OCI-LY7 (cell line): ENCODE results near the gene C19orf85. TPM values are rescaled to one million over a fixed set of nuclear protein-coding genes. Genes with fewer than 3 reads are reported as not detected.

ENCODE experiments used
- BruUV-seq: library from RNA; stranded (reverse); fragments of 400-500 nt; replicated peaks from 2 replicates; lab custom pipeline; 2021; lab: Mats Ljungman, UMichigan
- CTCF ChIA-PET: fragments of 300-600 bp; sonication (Branson Sonifier 250); formaldehyde crosslinking; loops from one replicate; lab custom pipeline; 2022; ENCODE audit warnings: antibody characterized with exemption; ENCODE audit not compliant: unreplicated experiment; lab: Charles Lee
- POLR2A ChIA-PET: fragments of 300-600 bp; sonication (Branson Sonifier 250); formaldehyde crosslinking; loops from one replicate; lab custom pipeline; 2022; ENCODE audit warnings: antibody characterized with exemption; lab: Charles Lee
- DNase-seq: peaks from one replicate; pipeline ENCODE4 v3.0.0-alpha.2; 2015; ENCODE audit warnings: low spot score
- H2AFZ ChIP-seq: fragments of 200-600 bp; sonication (generic), shearing (Covaris generic); 2 replicates; pipeline ENCODE4 v1.6.1; 2014; ENCODE audit warnings: mild to moderate bottlenecking, antibody characterized with exemption, low read length, moderate library complexity
- H3K27ac ChIP-seq: fragments of 200-600 bp; sonication (generic); 2 replicates; pipeline ENCODE4 v1.5.1; 2014; ENCODE audit warnings: mixed run types, low read depth, mild to moderate bottlenecking, moderate library complexity, low read length, inconsistent platforms; ENCODE audit not compliant: poor library complexity, severe bottlenecking
- H3K36me3 ChIP-seq: fragments of 200-600 bp; sonication (generic); 2 replicates; pipeline ENCODE4 v1.6.1; 2014; ENCODE audit warnings: mild to moderate bottlenecking, antibody characterized with exemption, low read length, moderate library complexity, mixed read lengths; ENCODE audit not compliant: insufficient read depth
- H3K4me1 ChIP-seq: fragments of 200-600 bp; sonication (generic); 2 replicates; pipeline ENCODE4 v1.5.1; 2014; ENCODE audit warnings: mild to moderate bottlenecking, low read length; ENCODE audit not compliant: insufficient read depth, poor library complexity, severe bottlenecking
- H3K4me2 ChIP-seq: fragments of 200-600 bp; sonication (generic); 2 replicates; pipeline ENCODE4 v1.6.1; 2014; ENCODE audit warnings: mild to moderate bottlenecking, low read length
- H3K4me3 ChIP-seq: fragments of 200-600 bp; sonication (generic); 2 replicates; pipeline ENCODE4 v1.5.1; 2014; ENCODE audit warnings: mild to moderate bottlenecking, low read depth, low read length; ENCODE audit not compliant: poor library complexity, severe bottlenecking
- H3K79me2 ChIP-seq: fragments of 200-600 bp; sonication (generic); 2 replicates; pipeline ENCODE4 v1.6.1; 2016; ENCODE audit warnings: low read depth, mild to moderate bottlenecking, low read length, moderate library complexity, mixed read lengths; ENCODE audit not compliant: insufficient read depth
- H3K9me2 ChIP-seq: fragments of 200-600 bp; sonication (generic); 2 replicates; pipeline ENCODE4 v1.6.1; 2016; ENCODE audit warnings: mild to moderate bottlenecking, low read length, mixed read lengths; ENCODE audit not compliant: insufficient read depth
- H3K9me3 ChIP-seq: fragments of 200-600 bp; sonication (generic); 2 replicates; pipeline ENCODE4 v1.6.1; 2014; ENCODE audit warnings: mild to moderate bottlenecking, mixed run types, low read length, mixed read lengths
- H4K20me1 ChIP-seq: fragments of 200-600 bp; sonication (generic); 2 replicates; pipeline ENCODE4 v1.6.1; 2014; ENCODE audit warnings: mild to moderate bottlenecking, antibody characterized with exemption, low read length, moderate library complexity, mixed read lengths; ENCODE audit not compliant: insufficient read depth
- EZH2phosphoT487 ChIP-seq: fragments of 200-600 bp; sonication (generic); IDR thresholded peaks from 2 replicates; pipeline ENCODE4 v1.6.1; 2018; ENCODE audit warnings: low read depth, borderline replicate concordance, mild to moderate bottlenecking, mixed run types, antibody characterized with exemption, low read length, moderate library complexity, mixed read lengths
- intact Hi-C: fragments of 100-400 bp; cut with micrococcal nuclease; formaldehyde crosslinking; loops from one replicate; pipeline ENCODE4 v1.10.0; 2022; ENCODE audit not compliant: unreplicated experiment
- total RNA-seq, 2 experiments: library from RNA; depleted of rRNA in 1 of 2; stranded (reverse); fragments of >200 nt in 1 of 2; shearing (Covaris generic) in 1 of 2; gene quantifications; 2 replicates each; pipeline ENCODE4 v1.2.3, GENCODE V29; 2014 to 2022
- TF ChIP-seq, protein P1 (sequence below): fragments of 200-600 bp; sonication (generic); conservative IDR thresholded peaks from 2 replicates; pipeline ENCODE4 v1.5.1; 2014; ENCODE audit warnings: mild to moderate bottlenecking, antibody characterized with exemption, low read length, moderate library complexity, mixed read lengths

C19orf85 gene
- total RNA-seq, 2 experiments from 2014 or later, result not detected

- Histone ChIP-seq H3K27ac (no peak overlapping the region), H3K4me2 (no peak overlapping the region), H3K4me1 (no peaks in the 10 kb centered on the region), H3K36me3 (no peaks in the 10 kb centered on the region), H3K79me2 (no peaks in the 10 kb centered on the region), H3K9me2 (no peaks in the 10 kb centered on the region), H3K9me3 (no peaks in the 10 kb centered on the region), H2AFZ (no peak overlapping the region), H3K4me3 (no peak overlapping the region), H4K20me1 (no peaks in the 10 kb centered on the region)
- intact Hi-C loops, result no loop called here
- TF ChIP-seq, protein P1, sequence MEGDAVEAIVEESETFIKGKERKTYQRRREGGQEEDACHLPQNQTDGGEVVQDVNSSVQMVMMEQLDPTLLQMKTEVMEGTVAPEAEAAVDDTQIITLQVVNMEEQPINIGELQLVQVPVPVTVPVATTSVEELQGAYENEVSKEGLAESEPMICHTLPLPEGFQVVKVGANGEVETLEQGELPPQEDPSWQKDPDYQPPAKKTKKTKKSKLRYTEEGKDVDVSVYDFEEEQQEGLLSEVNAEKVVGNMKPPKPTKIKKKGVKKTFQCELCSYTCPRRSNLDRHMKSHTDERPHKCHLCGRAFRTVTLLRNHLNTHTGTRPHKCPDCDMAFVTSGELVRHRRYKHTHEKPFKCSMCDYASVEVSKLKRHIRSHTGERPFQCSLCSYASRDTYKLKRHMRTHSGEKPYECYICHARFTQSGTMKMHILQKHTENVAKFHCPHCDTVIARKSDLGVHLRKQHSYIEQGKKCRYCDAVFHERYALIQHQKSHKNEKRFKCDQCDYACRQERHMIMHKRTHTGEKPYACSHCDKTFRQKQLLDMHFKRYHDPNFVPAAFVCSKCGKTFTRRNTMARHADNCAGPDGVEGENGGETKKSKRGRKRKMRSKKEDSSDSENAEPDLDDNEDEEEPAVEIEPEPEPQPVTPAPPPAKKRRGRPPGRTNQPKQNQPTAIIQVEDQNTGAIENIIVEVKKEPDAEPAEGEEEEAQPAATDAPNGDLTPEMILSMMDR, result no peak
- TF ChIP-seq EZH2phosphoT487, result no peak
- DNase-seq, result no peak
- POLR2A ChIA-PET, result no interaction called here
- no TSS peak for BruUV-seq
- CTCF ChIA-PET, result no interaction called here
These were observed 27.7 kb downstream of the C19orf85 start for GRCh38 chr19:55436847-55437246.

DNA sequence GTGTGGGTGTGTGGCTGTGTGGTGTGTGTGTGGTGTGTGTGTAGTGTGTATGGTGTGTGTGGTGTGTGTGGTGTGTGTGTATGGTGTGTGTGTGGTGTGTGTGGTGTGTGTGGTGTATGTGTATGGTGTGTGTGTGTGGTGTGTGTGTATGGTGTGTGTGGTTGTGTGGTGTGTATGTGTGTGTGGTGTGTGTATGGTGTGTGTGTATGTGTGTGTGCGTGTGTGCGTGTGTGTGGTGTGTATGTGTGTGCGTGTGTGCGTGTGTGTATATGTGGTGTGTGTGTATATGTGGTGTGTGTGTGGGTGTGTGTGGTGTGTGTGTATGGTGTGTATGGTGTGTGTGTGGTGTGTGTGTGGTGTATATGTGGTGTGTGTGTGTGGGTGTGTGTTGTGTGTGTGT is 29.5 kb downstream of the C19orf85 start:
- Histone ChIP-seq H3K79me2 (no peaks in the 10 kb centered on the region), H3K27ac (no peak overlapping the region), H2AFZ (no peak overlapping the region), H3K9me3 (no peaks in the 10 kb centered on the region), H3K4me3 (no peak overlapping the region), H3K4me2 (no peak overlapping the region), H3K9me2 (no peaks in the 10 kb centered on the region), H4K20me1 (no peaks in the 10 kb centered on the region), H3K4me1 (no peaks in the 10 kb centered on the region), H3K36me3 (no peaks in the 10 kb centered on the region)
- DNase-seq, result no peak
- no TSS peak for BruUV-seq
- intact Hi-C loops, result no loop called here
- CTCF ChIA-PET, result no interaction called here
- TF ChIP-seq, protein P1, result no peak
- TF ChIP-seq EZH2phosphoT487, result no peak
- POLR2A ChIA-PET, result no interaction called here

- Histone ChIP-seq H3K4me3 (no peak overlapping the region), H3K9me2 (no peaks in the 10 kb centered on the region), H2AFZ (no peak overlapping the region), H4K20me1 (no peaks in the 10 kb centered on the region), H3K36me3 (no peaks in the 10 kb centered on the region), H3K9me3 (no peaks in the 10 kb centered on the region), H3K79me2 (no peaks in the 10 kb centered on the region), H3K27ac (no peak overlapping the region), H3K4me2 (no peak overlapping the region), H3K4me1 (no peaks in the 10 kb centered on the region)
- POLR2A ChIA-PET, result no interaction called here
- intact Hi-C loops, result no loop called here
- no peak for TF ChIP-seq EZH2phosphoT487
- TF ChIP-seq, protein P1, result no peak
- DNase-seq, result no peak
- CTCF ChIA-PET, result no interaction called here
- BruUV-seq, result no TSS peak
These were observed 30.1 kb downstream of the C19orf85 start for GRCh38 chr19:55434356-55434919.
